ENCODE data around the gene PRDM16. TPM values are rescaled to one million over a fixed set of nuclear protein-coding genes. Genes with fewer than 3 reads are reported as not detected.
"Not testable (repeated sequence)": the region's sequence is repeated elsewhere in the genome, so short reads cannot be mapped to it uniquely, and the experiment has no call there.

Gene PRDM16
- total RNA-seq, 1 experiment from 2014 or later = not detected

DNA sequence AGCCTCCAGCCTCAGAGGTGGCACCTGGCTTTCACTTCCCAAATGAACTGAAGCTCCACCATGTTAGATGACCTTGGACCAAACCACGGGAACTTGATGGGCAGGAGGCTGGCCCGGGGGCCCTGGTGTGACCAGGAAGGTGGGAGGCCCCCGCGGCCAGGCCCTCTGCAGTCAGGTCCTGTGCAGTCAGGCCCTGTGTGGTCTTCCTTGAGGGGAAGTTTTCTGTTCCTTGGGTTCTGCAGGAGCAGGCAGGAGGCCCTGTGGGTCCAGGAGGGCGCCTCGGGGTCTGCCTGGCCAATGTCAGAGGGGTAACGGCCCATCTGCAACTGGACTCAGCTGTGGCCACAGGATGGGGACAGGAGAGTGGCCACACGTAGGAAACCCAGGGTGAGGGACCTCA lies 13.0 kb downstream of the PRDM16 start:
- no peak for DNase-seq (ENCODE audit: low read depth)

DNA sequence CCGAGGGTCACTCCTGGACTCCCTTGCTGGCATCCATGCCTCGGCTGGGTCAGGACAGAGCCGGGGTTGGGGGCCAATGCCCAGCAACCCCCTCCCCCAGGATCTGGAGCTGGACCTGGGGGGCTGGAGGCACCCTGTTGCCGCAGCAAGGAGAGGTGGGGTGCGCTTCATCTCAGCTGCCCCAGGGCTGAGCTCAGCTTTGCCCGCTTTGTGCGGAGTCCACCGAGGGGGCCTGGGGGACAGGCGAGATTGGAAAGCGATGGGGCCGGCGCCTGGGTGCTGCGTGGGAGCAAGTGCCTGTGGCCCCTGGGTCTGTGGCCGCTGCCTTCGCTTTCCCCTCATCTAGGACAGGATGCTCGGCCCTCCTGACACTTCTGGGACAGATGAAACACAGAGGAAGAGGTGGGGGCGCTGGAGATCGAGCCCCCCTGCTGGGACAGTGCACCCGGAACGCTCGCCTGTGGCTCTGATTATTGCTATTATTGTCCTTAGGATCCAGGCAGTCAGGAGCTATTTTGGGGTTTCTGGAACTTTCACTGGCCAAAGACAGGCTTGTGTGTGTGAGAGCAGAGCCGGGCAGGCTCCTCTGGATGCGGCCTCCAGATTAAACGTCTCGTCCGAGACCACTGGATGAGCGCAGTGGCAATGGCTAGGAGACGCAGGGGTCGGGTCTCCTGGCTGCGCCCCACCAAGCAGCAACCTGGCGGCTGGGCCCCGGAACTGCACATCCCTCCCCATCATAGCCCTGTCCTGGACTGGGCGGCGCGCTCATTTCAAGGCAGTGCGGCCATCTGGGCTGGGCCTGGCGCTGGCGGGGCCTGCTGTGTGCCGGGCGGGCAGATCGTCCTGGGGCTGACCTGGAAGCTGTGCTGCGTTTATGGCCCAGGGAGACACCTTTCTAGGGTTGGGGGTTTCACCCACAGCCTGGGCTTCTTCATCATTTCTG lies 13.8 kb downstream of the PRDM16 start:
- no peak for DNase-seq (ENCODE audit: low read depth)

DNA sequence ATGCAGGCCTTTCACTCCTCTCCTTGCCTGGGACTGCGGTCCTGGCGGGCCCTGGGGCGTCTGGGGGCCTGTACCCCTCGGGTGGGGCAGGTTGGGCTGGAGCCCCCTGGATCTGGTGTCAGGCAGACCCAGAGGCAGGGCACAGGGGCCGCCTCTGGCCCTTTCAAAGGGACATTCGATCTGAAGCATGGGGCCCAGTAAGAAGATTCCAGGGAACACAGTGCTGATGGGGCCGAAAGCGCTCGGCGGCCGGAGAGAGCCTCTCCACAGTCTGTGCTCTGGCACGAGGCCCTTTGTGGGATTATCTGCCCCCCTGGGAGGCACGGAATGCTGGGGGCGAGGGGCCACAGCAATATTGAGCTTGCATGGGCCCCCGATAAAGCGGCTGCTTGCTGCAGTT lies 15.2 kb downstream of the PRDM16 start:
- DNase-seq (ENCODE audit: low read depth) = no peak

DNA sequence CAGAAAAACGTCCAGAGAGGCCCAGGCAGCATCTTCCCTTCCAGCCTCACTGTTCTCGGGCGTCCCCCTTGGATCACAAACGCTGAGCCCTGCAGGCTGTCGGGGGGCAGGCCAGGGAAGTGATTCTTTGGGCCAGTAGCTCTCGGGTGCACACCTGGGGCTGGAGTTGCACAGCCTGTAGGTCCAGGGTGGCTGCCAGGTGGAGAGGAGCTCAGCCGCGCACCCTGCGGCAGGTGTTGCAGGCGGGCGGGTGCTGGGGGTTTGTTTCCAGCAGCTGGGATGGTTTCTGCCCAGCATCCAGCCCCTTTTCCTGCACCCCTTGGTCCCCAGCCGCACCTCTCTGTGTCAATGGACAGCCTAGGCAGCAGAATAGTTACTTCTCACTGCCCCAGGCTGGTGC lies 15.7 kb downstream of the PRDM16 start:
- DNase-seq (ENCODE audit: low read depth) = no peak

DNA sequence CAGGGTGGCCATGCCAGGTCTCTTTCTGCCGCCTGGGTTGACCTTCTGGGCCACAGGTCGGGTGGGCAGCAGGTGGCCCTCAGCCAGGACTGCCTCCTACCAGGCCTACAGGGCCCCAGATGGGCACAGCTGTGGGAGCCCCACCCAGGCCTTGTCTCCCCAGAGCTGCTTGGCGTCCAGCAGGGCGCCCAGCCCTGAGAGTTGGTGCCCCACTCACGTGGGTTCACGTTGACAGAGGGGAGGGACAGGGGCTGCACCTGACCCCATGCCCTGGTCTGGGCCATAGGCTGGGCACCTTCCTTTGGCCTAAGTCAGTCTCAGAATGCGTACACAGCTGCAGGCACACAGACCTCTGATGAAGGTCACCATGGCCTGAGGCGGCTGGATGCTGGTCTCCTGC lies 16.7 kb downstream of the PRDM16 start:
- no peak for DNase-seq (ENCODE audit: low read depth)

DNA sequence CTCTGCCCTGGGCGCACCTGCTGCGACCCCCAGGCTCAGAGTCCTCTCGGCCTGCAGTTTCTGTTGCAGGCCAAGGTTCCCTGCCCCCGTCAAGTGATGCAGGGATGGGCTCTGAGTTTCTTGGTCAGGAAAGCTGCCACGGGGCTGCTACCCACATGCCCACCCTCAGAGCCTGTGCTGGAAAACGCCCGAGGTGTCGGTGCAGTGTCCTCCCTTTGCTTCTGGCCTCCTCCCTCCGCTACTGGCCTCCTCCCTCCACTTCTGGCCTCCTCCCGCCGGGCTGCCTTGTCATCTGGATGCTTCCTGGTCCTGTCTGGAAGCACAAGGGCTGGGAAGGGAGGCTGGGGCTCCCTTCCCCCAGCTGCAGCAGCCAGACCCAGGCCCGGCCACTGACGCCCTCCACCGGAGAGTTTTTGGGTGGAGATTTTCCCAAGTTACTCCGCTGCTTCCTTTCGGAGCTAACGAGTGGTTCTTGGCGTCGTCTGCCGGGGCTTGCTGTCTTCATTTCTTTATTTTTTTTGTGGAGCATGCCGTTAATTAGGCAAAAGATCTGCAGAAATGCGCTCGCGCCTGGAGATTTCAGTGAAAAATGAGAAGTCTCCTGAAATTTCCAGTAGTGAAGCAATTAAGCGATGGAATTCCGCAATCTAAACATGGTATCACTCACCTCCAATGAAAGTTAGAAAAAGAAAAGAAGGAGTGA lies 17.4 kb downstream of the PRDM16 start:
- no peak for DNase-seq (ENCODE audit: low read depth)

DNA sequence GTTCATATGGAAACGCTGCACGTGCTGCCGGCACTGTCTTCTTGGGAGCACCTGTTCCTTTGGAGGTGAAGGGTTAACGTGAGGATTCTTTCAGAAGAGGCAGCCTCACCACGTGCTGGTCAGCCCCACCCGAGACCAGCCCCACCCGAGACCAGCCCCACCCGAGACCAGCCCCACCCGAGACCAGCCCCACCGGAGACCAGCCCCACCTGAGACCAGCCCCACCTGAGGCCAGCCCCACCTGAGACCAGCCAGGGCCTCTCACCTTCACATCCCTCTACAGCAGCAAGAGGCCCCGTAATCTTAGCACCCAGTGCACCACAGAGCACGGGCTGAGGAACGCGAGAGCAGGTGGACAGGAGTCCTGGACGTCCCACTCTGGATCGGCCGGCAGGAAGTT lies 18.0 kb downstream of the PRDM16 start:
- DNase-seq (ENCODE audit: low read depth) = no peak

DNA sequence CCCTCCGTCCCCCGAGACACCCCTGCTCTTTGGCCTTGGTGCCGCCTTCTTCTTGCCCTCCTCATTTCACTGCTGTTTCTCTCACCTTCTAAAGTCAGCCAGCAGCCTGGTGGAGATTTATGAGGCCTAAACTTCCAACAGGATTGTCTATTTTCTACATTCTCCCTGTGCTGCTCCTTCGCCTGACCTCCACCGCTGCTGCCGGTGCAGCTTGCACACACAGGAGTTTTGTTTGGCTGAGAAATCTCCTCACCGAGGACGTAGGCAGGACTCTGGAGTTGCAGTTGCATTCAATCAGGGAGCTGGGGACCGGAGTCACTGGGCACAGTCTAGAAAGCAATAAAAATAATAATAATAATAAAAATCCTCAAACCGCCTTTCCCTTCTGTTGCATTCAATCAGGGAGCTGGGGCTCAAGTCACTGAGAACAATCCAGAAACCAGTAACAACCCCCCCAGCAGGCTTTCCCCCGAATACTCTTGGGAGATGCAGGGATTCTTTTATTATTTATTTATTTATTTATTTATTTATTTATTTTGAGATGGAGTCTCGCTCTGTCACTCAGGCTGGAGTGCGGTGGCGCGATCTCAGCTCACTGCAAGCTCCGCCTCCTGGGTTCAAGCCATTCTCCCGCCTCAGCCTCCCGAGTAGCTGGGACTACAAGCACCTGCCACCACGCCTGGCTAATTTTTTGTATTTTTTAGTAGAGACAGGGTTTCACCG lies 19.1 kb downstream of the PRDM16 start:
- not testable (repeated sequence) for DNase-seq (ENCODE audit: low read depth)

DNA sequence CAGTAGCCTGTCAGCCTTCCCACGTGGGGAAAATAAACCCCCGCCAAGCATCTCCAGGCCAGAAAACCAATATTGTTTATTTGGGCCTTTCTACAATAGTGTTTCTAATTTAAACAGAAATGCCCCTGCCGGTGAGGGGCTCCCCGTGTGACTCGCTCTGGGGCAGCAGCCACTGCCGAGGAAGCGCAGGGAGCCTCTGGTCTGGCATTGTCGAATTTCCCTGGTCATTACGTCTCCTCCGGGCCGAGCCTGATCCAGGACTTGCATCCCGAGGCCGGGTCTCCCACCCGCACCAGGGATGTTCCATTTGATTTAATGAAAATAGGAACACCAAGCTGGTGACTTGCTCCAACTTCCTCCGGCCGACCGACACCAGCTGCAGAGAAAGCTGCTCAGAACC lies 20.5 kb downstream of the PRDM16 start:
- DNase-seq (ENCODE audit: low read depth) = no peak

DNA sequence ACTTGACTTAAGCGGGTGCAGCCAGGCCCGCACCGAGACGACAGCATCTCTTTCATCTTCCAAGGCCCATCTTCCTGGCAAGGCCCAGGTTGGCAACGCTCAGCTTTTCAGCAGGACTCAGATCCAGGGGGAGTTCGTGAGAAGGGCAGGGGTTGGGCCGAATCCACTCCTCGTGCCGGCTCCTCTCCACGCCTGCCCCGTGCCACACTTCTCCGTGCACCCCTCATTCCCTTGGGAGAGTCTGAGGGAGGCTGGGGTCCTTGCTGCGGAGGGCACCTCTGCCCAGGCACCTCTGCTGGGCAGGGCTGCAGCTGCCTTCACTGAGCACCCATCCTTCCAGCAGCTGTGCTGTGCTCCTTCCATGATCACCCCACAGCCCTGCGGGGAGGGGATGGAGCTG lies 22.3 kb downstream of the PRDM16 start:
- DNase-seq (ENCODE audit: low read depth) = no peak

DNA sequence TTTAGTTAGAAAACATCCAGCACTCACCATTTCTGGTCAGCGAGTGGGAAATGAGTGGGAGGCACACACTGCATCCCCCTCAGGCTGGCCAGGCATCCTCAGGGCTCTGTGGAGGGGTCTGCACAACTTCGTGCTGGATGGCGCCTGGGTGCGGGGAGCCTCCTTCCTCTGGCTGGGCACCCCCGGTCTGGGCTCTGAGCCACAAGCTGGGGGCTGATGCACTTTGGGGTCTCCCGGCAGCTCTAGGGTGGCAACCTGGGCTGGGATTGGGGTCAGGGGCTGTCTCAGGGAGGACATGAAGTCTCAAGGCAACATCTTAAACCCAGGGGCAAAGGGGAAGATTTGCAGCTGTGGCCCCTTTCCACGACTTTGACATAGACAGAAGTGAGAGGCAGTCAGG lies 23.5 kb downstream of the PRDM16 start:
- no peak for DNase-seq (ENCODE audit: low read depth)

DNA sequence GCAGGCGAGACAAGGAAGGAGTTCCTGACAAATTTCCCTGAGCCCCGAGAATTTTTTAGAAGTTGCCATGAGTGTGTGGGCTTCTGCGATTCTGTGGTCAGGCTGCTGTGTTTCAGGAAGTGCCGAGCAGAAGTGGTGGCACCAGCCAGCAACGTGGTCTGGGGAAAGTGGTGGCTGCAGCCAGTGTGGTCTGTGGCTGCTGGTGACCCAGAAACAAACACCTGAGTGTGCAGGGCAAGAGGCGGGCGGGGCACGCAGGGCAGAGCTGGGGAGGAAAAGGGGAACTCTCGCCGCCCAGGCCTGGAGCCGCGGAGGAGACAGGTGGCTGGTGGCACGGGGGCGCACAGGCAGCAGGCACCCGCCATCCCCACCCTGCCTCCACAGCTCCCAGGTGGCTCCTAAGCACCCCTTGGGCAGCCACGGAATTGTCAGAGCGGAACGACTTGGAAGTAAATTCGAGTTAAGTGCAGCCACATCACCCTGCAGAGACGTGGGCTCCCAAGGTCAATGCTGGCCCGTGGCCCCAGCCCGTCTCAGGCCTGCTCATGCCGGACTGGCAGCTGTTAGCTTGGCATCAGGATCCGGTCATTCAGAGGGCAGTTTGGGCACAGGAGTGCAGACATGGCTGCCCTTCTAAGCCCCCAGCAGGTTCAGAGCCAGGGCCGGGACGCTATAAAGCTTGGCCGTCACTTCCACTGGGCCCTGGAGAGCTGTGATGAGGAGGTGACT lies 25.1 kb downstream of the PRDM16 start:
- no peak for DNase-seq (ENCODE audit: low read depth)

DNA sequence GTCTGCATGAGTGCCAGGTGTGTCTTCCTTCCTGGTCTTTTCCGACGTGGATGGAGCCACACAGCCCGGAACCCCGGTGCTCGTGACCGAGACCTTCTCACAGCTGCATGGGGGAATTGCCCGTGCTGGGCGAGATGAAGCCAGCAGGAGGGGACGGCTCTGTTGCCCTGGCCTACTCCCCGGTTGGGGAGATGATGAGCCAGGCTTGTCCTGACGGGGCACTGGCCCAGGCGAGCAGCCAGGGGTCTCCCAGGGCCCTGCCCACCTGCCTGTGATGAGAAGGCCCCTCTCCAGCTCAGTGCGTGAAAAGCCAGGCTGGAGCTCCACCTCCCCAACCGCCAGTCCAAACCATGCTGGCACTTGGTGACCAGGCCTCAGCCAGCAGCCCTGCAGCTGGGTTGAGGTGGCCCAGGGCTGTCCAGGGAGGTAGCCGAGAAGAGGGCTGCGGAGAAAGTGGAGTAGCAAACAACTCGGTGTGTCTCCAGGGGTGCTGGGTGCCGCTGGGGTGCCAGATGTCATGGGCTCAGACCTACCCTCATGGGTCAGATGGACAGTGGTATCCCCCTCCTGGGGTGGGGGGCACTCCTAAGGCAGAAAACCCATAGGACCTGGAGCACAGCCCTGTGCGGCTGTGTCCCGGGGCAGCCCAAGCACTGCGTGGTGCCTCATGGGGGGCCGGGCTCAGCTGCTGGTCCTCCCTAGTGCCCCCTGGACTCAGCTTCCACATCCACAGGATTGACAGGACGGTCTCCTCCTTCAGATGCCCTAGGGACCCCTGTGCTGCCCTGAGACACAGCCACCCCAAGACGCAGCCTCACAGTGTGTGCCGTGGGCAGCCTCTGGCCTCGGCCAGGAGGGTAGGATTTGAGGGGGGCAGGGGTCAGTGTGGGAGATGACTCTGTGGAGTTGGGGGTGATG lies 26.1 kb downstream of the PRDM16 start:
- no peak for DNase-seq (ENCODE audit: low read depth)

DNA sequence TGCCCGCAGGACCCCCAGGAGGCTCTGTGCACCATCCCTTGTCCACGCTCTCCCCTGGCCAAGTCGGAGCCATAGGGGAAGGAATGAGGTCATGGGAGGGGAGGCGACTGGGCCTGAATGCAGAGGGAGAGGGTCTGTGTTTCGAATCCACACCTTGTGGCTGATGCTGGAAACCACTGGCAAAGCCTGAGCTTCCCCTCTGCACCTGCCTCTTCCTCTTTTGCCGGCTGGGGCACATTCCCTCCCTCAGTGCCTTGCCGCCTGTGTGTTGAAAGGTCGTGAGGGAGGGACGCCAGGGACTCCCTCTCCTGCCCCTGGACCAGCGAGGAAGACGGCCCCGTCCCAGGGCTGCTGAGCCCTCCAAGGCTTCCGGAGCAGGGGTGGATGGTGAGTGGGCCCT lies 27.3 kb downstream of the PRDM16 start:
- DNase-seq (ENCODE audit: low read depth) = no peak

DNA sequence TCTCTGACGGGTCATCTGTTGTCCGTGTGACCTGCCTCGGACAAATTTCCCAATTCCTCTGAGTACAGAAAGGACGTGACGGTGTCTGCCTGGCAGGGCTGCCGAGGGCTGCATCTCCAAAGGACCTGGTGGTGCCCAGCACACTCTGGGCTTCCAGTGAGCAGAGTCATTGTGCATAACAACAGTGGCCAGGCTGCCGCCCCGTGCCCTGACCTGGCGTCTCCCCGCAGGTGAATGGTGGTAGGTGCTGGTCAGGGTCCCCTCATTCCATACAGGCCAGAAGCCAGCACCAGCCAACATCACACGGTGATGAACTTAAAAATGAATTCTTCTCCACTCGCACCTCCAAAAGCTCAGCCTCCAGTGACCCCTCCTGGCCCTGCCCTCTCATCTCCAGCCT lies 28.2 kb downstream of the PRDM16 start:
- no peak for DNase-seq (ENCODE audit: low read depth)

DNA sequence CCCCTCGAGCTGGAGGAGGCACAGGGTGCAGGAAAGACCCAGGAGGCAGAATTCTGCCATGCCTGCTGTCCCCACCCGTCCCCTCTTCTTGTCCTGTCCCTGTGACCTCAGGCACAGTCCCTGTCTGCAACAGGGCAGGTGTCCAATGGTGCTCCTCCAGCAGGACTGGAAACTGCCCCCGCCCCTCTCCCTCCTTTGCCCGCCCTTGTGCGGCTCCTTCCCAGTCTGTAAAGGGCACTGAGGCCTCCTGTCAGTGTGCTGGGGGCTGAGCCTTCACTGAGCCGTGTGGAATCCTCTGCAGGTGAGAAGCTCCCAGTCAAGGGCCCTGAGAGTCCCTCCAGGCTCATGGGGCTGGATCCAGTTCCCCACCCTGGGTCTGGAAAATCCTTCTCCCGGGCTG lies 28.9 kb downstream of the PRDM16 start:
- DNase-seq (ENCODE audit: low read depth) = no peak

DNA sequence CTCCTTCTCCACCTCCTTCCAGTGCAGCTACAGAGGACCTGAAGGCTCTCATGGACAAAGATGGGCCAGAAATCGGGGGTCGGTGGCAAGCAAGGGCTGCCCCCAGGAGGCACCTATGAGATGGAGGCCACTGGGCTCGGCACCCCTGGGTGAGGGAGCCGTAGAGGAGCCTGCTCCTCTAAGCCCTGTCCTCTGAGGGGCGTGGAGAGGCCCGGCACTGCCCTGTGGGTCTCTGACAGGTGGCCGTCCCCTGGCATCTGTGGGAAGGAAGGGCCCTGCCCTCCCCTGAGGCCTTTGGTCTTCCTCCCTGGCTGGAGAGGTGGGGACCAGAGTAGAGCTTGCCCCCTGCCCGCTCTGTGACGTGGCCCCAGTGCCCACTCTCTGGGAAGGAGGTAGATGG lies 30.9 kb downstream of the PRDM16 start:
- DNase-seq (ENCODE audit: low read depth) = no peak

DNA sequence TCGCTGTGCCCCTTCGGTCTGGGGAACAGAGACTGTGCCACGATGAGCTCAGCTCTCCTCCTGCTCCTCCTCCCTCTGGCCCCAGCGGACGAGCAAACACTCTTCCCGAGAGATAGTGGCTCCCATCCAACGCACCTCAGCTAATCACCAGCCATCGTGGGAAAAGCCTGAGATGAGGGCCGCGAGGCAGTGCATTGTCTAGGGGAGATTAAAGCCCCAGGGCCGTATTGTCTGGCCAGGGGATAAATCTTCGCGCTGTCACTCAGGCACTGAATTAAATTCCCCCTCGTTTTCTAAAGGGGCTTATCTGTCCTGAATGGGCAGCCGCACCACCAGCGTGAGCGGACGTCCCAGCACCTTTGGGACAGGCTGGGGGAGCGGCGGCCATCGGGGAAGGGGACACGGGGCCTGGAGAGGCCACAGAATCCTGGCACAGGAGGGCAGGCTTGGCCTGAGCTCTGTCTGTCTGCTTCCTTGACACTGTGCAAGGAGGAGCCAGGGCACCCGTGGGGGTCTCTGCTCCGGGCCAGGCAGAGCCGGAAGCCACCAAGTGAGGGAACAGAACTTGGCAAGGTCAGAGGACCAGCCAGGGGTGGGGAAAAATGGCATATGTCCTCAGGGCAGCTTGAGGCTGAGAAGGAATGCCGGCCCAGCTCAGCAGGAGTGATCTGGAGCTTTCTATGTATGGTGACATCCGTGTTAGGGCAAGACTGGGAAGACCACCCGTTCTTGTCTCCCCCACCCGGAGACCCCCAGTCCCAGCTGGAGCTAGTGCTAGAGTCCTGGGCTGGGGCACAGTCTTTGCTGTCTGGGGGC lies 32.3 kb downstream of the PRDM16 start:
- DNase-seq (ENCODE audit: low read depth) = no peak

DNA sequence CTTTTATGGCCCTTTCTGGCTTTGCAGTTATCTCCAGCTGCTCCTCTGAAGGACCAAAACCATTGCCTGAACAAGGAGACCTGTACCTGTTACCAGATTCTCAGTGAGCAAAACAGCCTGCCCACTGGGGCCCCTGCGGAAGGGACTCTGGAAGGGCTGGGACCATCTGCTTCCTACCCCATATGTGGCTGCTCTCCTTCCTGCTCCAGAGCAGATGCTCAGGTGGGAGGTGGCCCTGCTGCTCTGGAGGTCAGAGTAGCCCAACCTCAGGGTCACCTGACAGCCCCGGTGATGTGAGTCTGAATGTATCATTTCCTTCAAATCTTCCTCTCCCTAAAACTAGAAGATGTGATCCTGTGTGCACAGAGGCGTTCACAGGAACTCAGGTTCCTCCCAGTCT lies 33.6 kb downstream of the PRDM16 start:
- no peak for DNase-seq (ENCODE audit: low read depth)
